ENCODE measurements around the gene SLIT3.

SLIT3 gene

DNA sequence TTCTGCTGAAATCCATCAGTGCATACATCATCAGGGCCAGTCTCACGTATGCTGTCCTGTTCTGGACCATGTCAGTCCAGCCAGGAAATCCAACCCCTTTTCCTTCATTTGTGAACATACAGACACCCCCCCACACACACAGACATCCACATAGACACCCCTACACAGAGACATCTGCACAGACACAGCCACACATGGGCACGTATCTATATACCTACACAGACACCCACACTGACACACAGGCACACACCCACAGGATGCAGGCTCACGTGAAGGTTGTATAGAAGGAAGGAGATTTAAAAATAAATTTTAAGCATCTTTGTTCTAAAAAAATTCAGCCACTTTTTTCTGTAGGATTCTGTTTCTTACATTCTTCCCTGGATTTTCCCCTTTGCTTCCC lies 325.6 kb downstream of the SLIT3 start:
- H3K27me3 ChIP-seq (ENCODE audit: control insufficient read depth, low read length): no peaks in the 10 kb centered on the region
- H3K9me2 ChIP-seq (replicated peaks; ENCODE audit: control insufficient read depth, low read length): no peaks in the 10 kb centered on the region
- no peak overlapping the region for H3K27ac ChIP-seq (ENCODE audit: low read depth, low read length)
- H3K36me3 ChIP-seq (ENCODE audit: control insufficient read depth, low read length): no peaks in the 10 kb centered on the region
- no peaks in the 10 kb centered on the region for H4K20me1 ChIP-seq (ENCODE audit: control insufficient read depth, insufficient read depth, low read depth, low read length)
- TF ChIP-seq, protein P1, sequence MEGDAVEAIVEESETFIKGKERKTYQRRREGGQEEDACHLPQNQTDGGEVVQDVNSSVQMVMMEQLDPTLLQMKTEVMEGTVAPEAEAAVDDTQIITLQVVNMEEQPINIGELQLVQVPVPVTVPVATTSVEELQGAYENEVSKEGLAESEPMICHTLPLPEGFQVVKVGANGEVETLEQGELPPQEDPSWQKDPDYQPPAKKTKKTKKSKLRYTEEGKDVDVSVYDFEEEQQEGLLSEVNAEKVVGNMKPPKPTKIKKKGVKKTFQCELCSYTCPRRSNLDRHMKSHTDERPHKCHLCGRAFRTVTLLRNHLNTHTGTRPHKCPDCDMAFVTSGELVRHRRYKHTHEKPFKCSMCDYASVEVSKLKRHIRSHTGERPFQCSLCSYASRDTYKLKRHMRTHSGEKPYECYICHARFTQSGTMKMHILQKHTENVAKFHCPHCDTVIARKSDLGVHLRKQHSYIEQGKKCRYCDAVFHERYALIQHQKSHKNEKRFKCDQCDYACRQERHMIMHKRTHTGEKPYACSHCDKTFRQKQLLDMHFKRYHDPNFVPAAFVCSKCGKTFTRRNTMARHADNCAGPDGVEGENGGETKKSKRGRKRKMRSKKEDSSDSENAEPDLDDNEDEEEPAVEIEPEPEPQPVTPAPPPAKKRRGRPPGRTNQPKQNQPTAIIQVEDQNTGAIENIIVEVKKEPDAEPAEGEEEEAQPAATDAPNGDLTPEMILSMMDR (IDR thresholded peaks at IDR 0.05; ENCODE audit: low read depth, low read length, poor library complexity, severe bottlenecking): no peak
- no peak for TF ChIP-seq EZH2phosphoT487 (IDR thresholded peaks at IDR 0.05; ENCODE audit: borderline replicate concordance, low read length)
- no peaks in the 10 kb centered on the region for H3K9me3 ChIP-seq (ENCODE audit: control insufficient read depth, insufficient read depth, low read length)
- no peak overlapping the region for H3K4me2 ChIP-seq (ENCODE audit: low read length)
- no peaks in the 10 kb centered on the region for H3K79me2 ChIP-seq (ENCODE audit: control insufficient read depth, low read length)
- no peaks in the 10 kb centered on the region for H3K4me1 ChIP-seq (ENCODE audit: control insufficient read depth, low read length)
- no peak overlapping the region for H3K4me3 ChIP-seq (ENCODE audit: low read length)
- no peaks in the 10 kb centered on the region for H3F3A ChIP-seq (ENCODE audit: control insufficient read depth, insufficient read depth)

- no peaks in the 10 kb centered on the region for H3K27me3 ChIP-seq (ENCODE audit: control insufficient read depth, low read length)
- TF ChIP-seq, protein P1 (IDR thresholded peaks at IDR 0.05; ENCODE audit: low read depth, low read length, poor library complexity, severe bottlenecking): no peak
- no peak for TF ChIP-seq EZH2phosphoT487 (IDR thresholded peaks at IDR 0.05; ENCODE audit: borderline replicate concordance, low read length)
Measured at GRCh38 chr5:168974082-168974481, 326.9 kb downstream of the SLIT3 start.

DNA sequence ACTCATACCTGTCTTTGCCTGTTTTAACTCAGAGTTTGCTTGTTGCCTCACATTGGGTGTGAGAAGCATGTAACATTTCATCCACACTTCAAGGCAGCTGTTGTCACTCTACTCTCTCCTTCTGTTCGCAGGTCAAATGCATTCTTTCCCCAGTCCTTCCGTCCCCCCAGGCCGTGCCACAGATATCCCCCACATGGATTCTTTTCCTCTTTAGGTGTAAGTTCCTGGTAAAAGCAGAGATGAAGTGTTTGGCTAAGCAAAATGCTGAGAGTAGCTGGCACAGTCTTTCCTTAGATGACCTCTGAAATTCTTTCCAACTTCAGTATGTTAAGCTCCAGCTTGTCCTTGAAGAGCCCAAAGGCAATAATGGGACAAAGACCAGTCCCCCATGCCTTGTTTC lies 328.2 kb downstream of the SLIT3 start:
- H3K36me3 ChIP-seq (ENCODE audit: control insufficient read depth, low read length): no peaks in the 10 kb centered on the region
- H3K79me2 ChIP-seq (ENCODE audit: control insufficient read depth, low read length): no peaks in the 10 kb centered on the region
- no peak overlapping the region for H3K27ac ChIP-seq (ENCODE audit: low read depth, low read length)
- no peaks in the 10 kb centered on the region for H4K20me1 ChIP-seq (ENCODE audit: control insufficient read depth, insufficient read depth, low read depth, low read length)
- H3K4me1 ChIP-seq (ENCODE audit: control insufficient read depth, low read length): no peaks in the 10 kb centered on the region
- TF ChIP-seq, protein P1 (IDR thresholded peaks at IDR 0.05; ENCODE audit: low read depth, low read length, poor library complexity, severe bottlenecking): no peak
- no peak for TF ChIP-seq EZH2phosphoT487 (IDR thresholded peaks at IDR 0.05; ENCODE audit: borderline replicate concordance, low read length)
- no peak overlapping the region for H3K4me3 ChIP-seq (ENCODE audit: low read length)
- no peaks in the 10 kb centered on the region for H3K9me3 ChIP-seq (ENCODE audit: control insufficient read depth, insufficient read depth, low read length)
- H3F3A ChIP-seq (ENCODE audit: control insufficient read depth, insufficient read depth): no peaks in the 10 kb centered on the region
- H3K4me2 ChIP-seq (ENCODE audit: low read length): no peak overlapping the region
- H3K9me2 ChIP-seq (replicated peaks; ENCODE audit: control insufficient read depth, low read length): no peaks in the 10 kb centered on the region
- no peaks in the 10 kb centered on the region for H3K27me3 ChIP-seq (ENCODE audit: control insufficient read depth, low read length)

More at GRCh38 chr5:168974082-168974481, 326.9 kb downstream of the SLIT3 start:
- Histone ChIP-seq H3K9me2 (replicated peaks; ENCODE audit: control insufficient read depth, low read length) (no peaks in the 10 kb centered on the region), H3F3A (ENCODE audit: control insufficient read depth, insufficient read depth) (no peaks in the 10 kb centered on the region), H4K20me1 (ENCODE audit: control insufficient read depth, insufficient read depth, low read depth, low read length) (no peaks in the 10 kb centered on the region), H3K4me1 (ENCODE audit: control insufficient read depth, low read length) (no peaks in the 10 kb centered on the region), H3K9me3 (ENCODE audit: control insufficient read depth, insufficient read depth, low read length) (no peaks in the 10 kb centered on the region), H3K27ac (ENCODE audit: low read depth, low read length) (no peak overlapping the region), H3K36me3 (ENCODE audit: control insufficient read depth, low read length) (no peaks in the 10 kb centered on the region), H3K4me2 (ENCODE audit: low read length) (no peak overlapping the region), H3K4me3 (ENCODE audit: low read length) (no peak overlapping the region), H3K79me2 (ENCODE audit: control insufficient read depth, low read length) (no peaks in the 10 kb centered on the region)

DNA sequence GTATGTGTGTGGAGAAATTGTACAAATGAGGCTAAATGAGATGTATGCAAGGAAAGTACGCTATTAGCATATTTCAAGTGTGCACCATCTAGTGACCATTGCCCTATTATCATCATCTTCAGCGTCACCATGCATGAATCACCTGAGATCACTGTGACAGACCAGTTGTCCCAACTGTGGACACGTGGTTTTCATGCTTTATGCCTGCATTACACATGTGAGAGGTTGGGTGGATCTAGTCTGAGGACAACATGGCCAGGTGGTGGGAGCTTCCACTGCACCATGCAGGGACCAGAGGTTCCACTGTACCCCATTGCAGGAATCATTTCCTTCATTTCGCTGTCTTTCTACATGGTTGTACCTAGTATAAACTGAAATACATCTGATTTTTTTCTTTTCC lies 329.8 kb downstream of the SLIT3 start:
- no peaks in the 10 kb centered on the region for H3K27me3 ChIP-seq (ENCODE audit: control insufficient read depth, low read length)

More for the DNA sequence above, 329.8 kb downstream of the SLIT3 start:
- Histone ChIP-seq H3K4me1 (ENCODE audit: control insufficient read depth, low read length) (no peaks in the 10 kb centered on the region), H3K4me2 (ENCODE audit: low read length) (no peak overlapping the region), H3K9me2 (replicated peaks; ENCODE audit: control insufficient read depth, low read length) (no peaks in the 10 kb centered on the region), H3K4me3 (ENCODE audit: low read length) (no peak overlapping the region), H3K36me3 (ENCODE audit: control insufficient read depth, low read length) (no peaks in the 10 kb centered on the region), H3K27ac (ENCODE audit: low read depth, low read length) (no peak overlapping the region), H3K79me2 (ENCODE audit: control insufficient read depth, low read length) (no peaks in the 10 kb centered on the region), H3K9me3 (ENCODE audit: control insufficient read depth, insufficient read depth, low read length) (no peaks in the 10 kb centered on the region), H3F3A (ENCODE audit: control insufficient read depth, insufficient read depth) (no peaks in the 10 kb centered on the region), H4K20me1 (ENCODE audit: control insufficient read depth, insufficient read depth, low read depth, low read length) (no peaks in the 10 kb centered on the region)
- TF ChIP-seq, protein P1 (IDR thresholded peaks at IDR 0.05; ENCODE audit: low read depth, low read length, poor library complexity, severe bottlenecking): no peak
- no peak for TF ChIP-seq EZH2phosphoT487 (IDR thresholded peaks at IDR 0.05; ENCODE audit: borderline replicate concordance, low read length)

Data from DOHH2 (cell line).